OCI-LY3 (cell line): Measurements from ENCODE around the gene APOD.

Experiments used
- H2AFZ ChIP-seq: fragments of 200-600, 300-600 bp; shearing (Covaris generic); 2 replicates; pipeline ENCODE4 v1.6.0; 2014; ENCODE audit warnings: antibody characterized with exemption, low read depth, low read length
- H3K27ac ChIP-seq: fragments of 200-600, 300-600 bp; sonication (generic); 2 replicates; pipeline ENCODE4 v1.5.1; 2014; ENCODE audit warnings: mild to moderate bottlenecking, low read length, moderate library complexity, mixed read lengths
- H3K27me3 ChIP-seq: fragments of 200-600, 300-600 bp; sonication (generic); 2 replicates; pipeline ENCODE4 v1.6.1; 2014; ENCODE audit warnings: low read depth, low read length, mixed read lengths
- H3K36me3 ChIP-seq: fragments of 200-600, 300-600 bp; sonication (generic); replicated peaks from 2 replicates; pipeline ENCODE3; 2014; ENCODE audit warnings: low read depth, low read length, mixed read lengths
- H3K4me1 ChIP-seq: fragments of 300-600, 200-600 bp; sonication (generic); 2 replicates; pipeline ENCODE4 v1.6.1; 2014; ENCODE audit warnings: low read length, mixed read lengths
- H3K4me2 ChIP-seq: fragments of 200-600, 300-600 bp; sonication (generic); 2 replicates; pipeline ENCODE4 v1.6.1; 2014; ENCODE audit warnings: low read length, mixed read lengths
- H3K4me3 ChIP-seq: fragments of 300-600, 200-600 bp; sonication (generic); 2 replicates; pipeline ENCODE4 v1.5.1; 2014; ENCODE audit warnings: antibody characterized with exemption, mild to moderate bottlenecking, low read length, moderate library complexity
- H3K79me2 ChIP-seq: fragments of 300-600, 200-600 bp; shearing (Covaris generic); 2 replicates; pipeline ENCODE4 v1.6.1; 2014; ENCODE audit warnings: mild to moderate bottlenecking, low read length, mixed read lengths
- H3K9ac ChIP-seq: fragments of 300-600, 200-600 bp; shearing (Covaris generic); 2 replicates; pipeline ENCODE4 v1.6.0; 2014; ENCODE audit warnings: mild to moderate bottlenecking, low read length, moderate library complexity
- H3K9me3 ChIP-seq: fragments of 200-600, 300-600 bp; shearing (Covaris generic); 2 replicates; pipeline ENCODE4 v1.6.1; 2014; ENCODE audit warnings: low read length, mixed read lengths; ENCODE audit not compliant: insufficient read depth
- H4K20me1 ChIP-seq: fragments of 200-600, 300-600 bp; sonication (generic); 2 replicates; pipeline ENCODE4 v1.6.1; 2016; ENCODE audit warnings: low read length, mixed read lengths; ENCODE audit not compliant: insufficient read depth
- EZH2phosphoT487 ChIP-seq: fragments of 200-600 bp; shearing (Covaris generic); IDR thresholded peaks from 2 replicates; pipeline ENCODE4 v1.6.1; 2018; ENCODE audit warnings: antibody characterized with exemption, mixed run types, low read depth
- TF ChIP-seq, protein P1 (sequence below): fragments of 200-600, 300-600 bp; sonication (generic); IDR thresholded peaks from 2 replicates; pipeline ENCODE4 v1.5.1; 2014; ENCODE audit warnings: antibody characterized with exemption, low read length, low read depth

The APOD gene

DNA sequence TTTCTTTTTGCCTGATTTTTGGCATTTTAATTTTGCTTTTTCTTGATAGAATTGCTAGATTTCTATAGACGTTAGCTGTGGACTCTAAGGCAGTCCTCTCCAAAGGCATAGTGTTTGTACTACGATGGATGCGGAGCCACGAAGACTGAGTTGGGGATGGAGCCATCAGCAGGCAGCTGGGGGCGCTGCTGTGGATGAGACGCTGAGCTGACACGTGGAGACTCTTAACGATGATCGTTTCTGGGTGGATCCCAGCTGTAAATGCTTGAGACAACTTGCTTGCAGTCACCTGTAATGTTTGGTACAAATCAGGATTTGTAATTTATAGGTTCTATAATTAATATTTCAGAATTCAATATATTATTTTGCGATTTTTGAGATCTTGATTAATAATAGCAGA lies 27.4 kb downstream of the APOD start:
- Histone ChIP-seq H3K79me2 (no peaks in the 10 kb centered on the region), H3K9ac (no peak overlapping the region), H3K4me3 (no peak overlapping the region), H3K4me2 (no peak overlapping the region), H3K36me3 (no peaks in the 10 kb centered on the region), H3K4me1 (peaks cover 4% of the 10 kb centered on the region), H3K9me3 (no peaks in the 10 kb centered on the region), H2AFZ (no peak overlapping the region), H4K20me1 (no peaks in the 10 kb centered on the region), H3K27me3 (no peaks in the 10 kb centered on the region), H3K27ac (no peak overlapping the region)
- TF ChIP-seq, protein P1, sequence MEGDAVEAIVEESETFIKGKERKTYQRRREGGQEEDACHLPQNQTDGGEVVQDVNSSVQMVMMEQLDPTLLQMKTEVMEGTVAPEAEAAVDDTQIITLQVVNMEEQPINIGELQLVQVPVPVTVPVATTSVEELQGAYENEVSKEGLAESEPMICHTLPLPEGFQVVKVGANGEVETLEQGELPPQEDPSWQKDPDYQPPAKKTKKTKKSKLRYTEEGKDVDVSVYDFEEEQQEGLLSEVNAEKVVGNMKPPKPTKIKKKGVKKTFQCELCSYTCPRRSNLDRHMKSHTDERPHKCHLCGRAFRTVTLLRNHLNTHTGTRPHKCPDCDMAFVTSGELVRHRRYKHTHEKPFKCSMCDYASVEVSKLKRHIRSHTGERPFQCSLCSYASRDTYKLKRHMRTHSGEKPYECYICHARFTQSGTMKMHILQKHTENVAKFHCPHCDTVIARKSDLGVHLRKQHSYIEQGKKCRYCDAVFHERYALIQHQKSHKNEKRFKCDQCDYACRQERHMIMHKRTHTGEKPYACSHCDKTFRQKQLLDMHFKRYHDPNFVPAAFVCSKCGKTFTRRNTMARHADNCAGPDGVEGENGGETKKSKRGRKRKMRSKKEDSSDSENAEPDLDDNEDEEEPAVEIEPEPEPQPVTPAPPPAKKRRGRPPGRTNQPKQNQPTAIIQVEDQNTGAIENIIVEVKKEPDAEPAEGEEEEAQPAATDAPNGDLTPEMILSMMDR, result peak; percentile 33
- TF ChIP-seq EZH2phosphoT487, result no peak

DNA sequence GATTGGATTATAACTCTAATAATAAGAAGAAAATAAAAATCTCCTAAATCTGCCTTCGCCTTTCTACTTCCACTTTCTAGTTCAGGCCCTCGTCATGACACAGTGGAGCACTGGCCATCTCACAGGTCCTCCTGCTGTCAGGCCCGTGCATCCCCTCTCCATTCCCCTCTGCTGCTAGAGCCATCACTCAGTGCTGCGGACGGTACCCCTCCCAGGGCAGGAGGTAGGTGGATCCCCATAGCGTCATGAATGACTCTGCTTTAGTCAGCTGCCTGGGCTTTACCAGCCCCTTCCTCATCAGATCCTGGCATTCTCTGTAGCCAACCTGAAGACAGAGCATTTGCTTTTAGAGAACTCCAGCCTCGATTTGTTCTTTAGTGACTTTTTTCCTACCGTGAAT lies 28.6 kb downstream of the APOD start:
- peak overlapping the region; percentile 11 for H3K4me2 ChIP-seq
- no peak overlapping the region for H3K4me3 ChIP-seq
- no peak overlapping the region for H3K27ac ChIP-seq
- no peak overlapping the region for H3K9ac ChIP-seq
- no peaks in the 10 kb centered on the region for H3K36me3 ChIP-seq
- H3K9me3 ChIP-seq, result no peaks in the 10 kb centered on the region
- TF ChIP-seq, protein P1, result no peak
- TF ChIP-seq EZH2phosphoT487, result no peak
- H3K4me1 ChIP-seq, result peaks cover 4% of the 10 kb centered on the region
- no peaks in the 10 kb centered on the region for H4K20me1 ChIP-seq
- no peaks in the 10 kb centered on the region for H3K27me3 ChIP-seq
- no peaks in the 10 kb centered on the region for H3K79me2 ChIP-seq
- H2AFZ ChIP-seq, result no peak overlapping the region

DNA sequence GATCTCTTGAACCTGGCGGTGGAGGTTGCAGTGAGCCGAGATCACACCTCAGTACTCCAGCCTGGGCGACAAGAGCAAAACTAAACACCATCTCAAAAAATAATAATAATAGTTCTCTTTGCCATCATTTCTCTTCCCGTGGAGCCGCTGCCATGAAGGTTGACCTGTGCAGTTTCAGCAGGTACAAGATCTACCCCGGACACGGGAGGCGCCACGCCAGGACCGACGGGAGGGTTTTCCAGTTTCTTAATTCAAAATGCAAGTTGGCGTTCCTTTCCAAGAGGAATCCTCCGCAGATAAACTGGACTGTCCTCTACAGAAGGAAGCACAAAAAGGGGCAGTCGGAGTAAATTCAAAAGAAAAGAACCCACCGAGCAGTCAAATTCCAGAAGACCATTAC lies 29.3 kb downstream of the APOD start:
- Histone ChIP-seq H3K4me2 (no peak overlapping the region), H3K79me2 (no peaks in the 10 kb centered on the region), H3K36me3 (no peaks in the 10 kb centered on the region), H3K4me1 (peaks cover 4% of the 10 kb centered on the region), H3K27me3 (no peaks in the 10 kb centered on the region), H3K27ac (no peak overlapping the region), H3K4me3 (no peak overlapping the region), H2AFZ (no peak overlapping the region), H3K9ac (no peak overlapping the region), H4K20me1 (no peaks in the 10 kb centered on the region), H3K9me3 (no peaks in the 10 kb centered on the region)
- TF ChIP-seq EZH2phosphoT487, result no peak
- TF ChIP-seq, protein P1, result no peak

DNA sequence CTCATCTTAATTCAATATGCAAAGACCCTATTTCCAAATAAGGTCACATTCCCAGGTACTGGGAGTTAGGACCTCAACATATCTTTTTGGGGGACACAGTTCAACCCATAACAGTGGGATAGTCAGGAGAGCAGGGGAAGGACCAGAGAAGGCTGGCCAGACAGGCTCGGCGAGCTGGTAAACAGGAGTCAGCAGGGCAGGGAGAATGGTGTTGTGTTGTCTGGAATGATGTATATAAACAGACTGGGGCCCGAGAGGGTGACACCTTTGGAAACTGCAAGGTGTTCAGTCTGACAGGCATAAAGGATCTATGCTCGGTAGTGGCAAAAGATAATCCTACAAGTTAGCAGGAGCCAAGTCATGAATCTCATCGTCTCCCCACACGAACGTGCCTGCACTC lies 30.5 kb downstream of the APOD start:
- no peak overlapping the region for H3K4me2 ChIP-seq
- H3K36me3 ChIP-seq, result no peaks in the 10 kb centered on the region
- H4K20me1 ChIP-seq, result no peaks in the 10 kb centered on the region
- H3K9me3 ChIP-seq, result no peaks in the 10 kb centered on the region
- 0 out of 2 replicates have a peak, but pooled peaks cover 4% of the 10 kb centered on the region for H3K27me3 ChIP-seq
- no peak overlapping the region for H3K9ac ChIP-seq
- H3K27ac ChIP-seq, result no peak overlapping the region
- TF ChIP-seq, protein P1, result no peak
- no peak for TF ChIP-seq EZH2phosphoT487
- H3K79me2 ChIP-seq, result no peaks in the 10 kb centered on the region
- peaks cover 2% of the 10 kb centered on the region for H3K4me1 ChIP-seq
- no peak overlapping the region for H2AFZ ChIP-seq
- no peak overlapping the region for H3K4me3 ChIP-seq
